ENCODE data around the gene VIM. TPM values are rescaled to one million over a fixed set of nuclear protein-coding genes. Genes with fewer than 3 reads are reported as not detected.

VIM gene
- total and polyA plus RNA-seq, 2 experiments from 2014 or later: 131 to 228 TPM

GRCh38 chr10:17234431-17234945 lies 6.4 kb downstream of the VIM start:
- no peak overlapping the region for H3K4me3 ChIP-seq
- TF ChIP-seq CTCF (conservative IDR thresholded peaks at IDR 0.05; ENCODE audit: low read depth in 2 of 2) (no peak), NANOG (IDR thresholded peaks at IDR 0.05; ENCODE audit: borderline replicate concordance) (no peak), EZH2 (IDR thresholded peaks at IDR 0.05; ENCODE audit: low read depth, unreplicated experiment) (no peak), REST (IDR thresholded peaks at IDR 0.05; ENCODE audit: unreplicated experiment) (no peak), EZH2phosphoT487 (IDR thresholded peaks at IDR 0.05; ENCODE audit: unreplicated experiment) (no peak), ETS1 (IDR thresholded peaks at IDR 0.05) (no peak), STAT1 (IDR thresholded peaks at IDR 0.05; ENCODE audit: unreplicated experiment) (no peak), CREB1 (CRISPR knock-in tag; IDR thresholded peaks at IDR 0.05; ENCODE audit: low read depth) (no peak), ZNF114 (CRISPR knock-in tag; IDR thresholded peaks at IDR 0.05) (no peak), ZNF331 (CRISPR knock-in tag; IDR thresholded peaks at IDR 0.05; ENCODE audit: low read depth) (no peak), POLR2AphosphoS5 (IDR thresholded peaks at IDR 0.05; ENCODE audit: low read depth) (no peak), JUNB (IDR thresholded peaks at IDR 0.05; ENCODE audit: unreplicated experiment) (no peak), ZNF462 (CRISPR knock-in tag; IDR thresholded peaks at IDR 0.05) (no peak)
- no peak overlapping the region for H3K4me2 ChIP-seq
- no peaks in the 10 kb centered on the region; the same call in 2 of the 3 replicates for H3K4me1 Mint-ChIP-seq
- no peak overlapping the region for H3K27ac Mint-ChIP-seq
- DNase-seq (ENCODE audit: low spot score) (no peak), ATAC-seq (no peak)
- H3K27me3 ChIP-seq (ENCODE audit: insufficient read depth): peaks cover 4% of the 10 kb centered on the region
- peaks cover 13% of the 10 kb centered on the region for H3K27me3 Mint-ChIP-seq (ENCODE audit: insufficient read depth, low read depth, poor library complexity)
- H3K36me3 Mint-ChIP-seq (ENCODE audit: low read depth): peaks cover 25% of the 10 kb centered on the region
- H3K79me2 ChIP-seq (replicated peaks; ENCODE audit: insufficient read depth): no peaks in the 10 kb centered on the region
- no peaks in the 10 kb centered on the region for H3K9me2 ChIP-seq (ENCODE audit: insufficient read depth)
- no peaks in the 10 kb centered on the region for H4K20me1 ChIP-seq (replicated peaks; ENCODE audit: insufficient read depth)
- H3K27ac ChIP-seq (ENCODE audit: low read depth): no peak overlapping the region
- peaks cover 2% of the 10 kb centered on the region; the same call in 1 of the 2 replicates for H3F3A ChIP-seq (replicated peaks; ENCODE audit: low read depth)
- no peak overlapping the region for H2AFZ ChIP-seq
- no peak overlapping the region for H3K4me3 Mint-ChIP-seq
- H3K36me3 ChIP-seq (ENCODE audit: insufficient read depth): peaks cover 33% of the 10 kb centered on the region; the same call in 1 of the 2 replicates
- peaks cover 5% of the 10 kb centered on the region; the same call in 1 of the 2 replicates for H3K4me1 ChIP-seq (ENCODE audit: insufficient read depth)
- peaks cover 2% of the 10 kb centered on the region; the same call in 1 of the 3 replicates for H3K9me3 Mint-ChIP-seq
